Measurements from ENCODE around the gene FXYD4. TPM values are rescaled to one million over a fixed set of nuclear protein-coding genes. Genes with fewer than 3 reads are reported as not detected.

The FXYD4 gene
- total RNA-seq, 2 experiments from 2014 or later: not detected

GRCh38 chr10:43360086-43360485 lies 11.3 kb upstream of the FXYD4 start:
- Mint-ChIP-seq H3K27ac (peak overlapping the region; percentile 45), H3K4me1 (peaks cover 34% of the 10 kb centered on the region), H3K27me3 (no peaks in the 10 kb centered on the region), H3K9me3 (ENCODE audit: low read depth) (no peaks in the 10 kb centered on the region), H3K4me3 (peak overlapping the region; percentile 95), H3K36me3 (ENCODE audit: low read depth) (peaks cover 3% of the 10 kb centered on the region)
- POLR2A ChIA-PET: no interaction called here
- CTCF ChIA-PET: interaction anchor here (0.6 to 2.4 kb wide), 8 partner anchors 9 to 105 kb away, joined by 3 to 7 read pairs (median 3); no protein-coding TSS in a partner anchor
- ATAC-seq (no peak), DNase-seq (no peak)
- intact Hi-C loops (cut with DNase I, micrococcal nuclease): loop anchor here (5.0 kb wide), 2 partner anchors 37 to 723 kb away; partner anchors contain the start of gene ZNF33B (in 1 of the 2)

- Mint-ChIP-seq H3K27me3 (no peaks in the 10 kb centered on the region), H3K36me3 (ENCODE audit: low read depth) (peaks cover 3% of the 10 kb centered on the region), H3K4me1 (peaks cover 22% of the 10 kb centered on the region), H3K9me3 (ENCODE audit: low read depth) (no peaks in the 10 kb centered on the region), H3K27ac (peak overlapping the region; percentile 98), H3K4me3 (peak overlapping the region; percentile 95)
- ChIA-PET POLR2A (interaction anchor here (0.7 to 1.1 kb wide), 2 partner anchors 44 to 95 kb away, joined by 3 read pairs; partner anchors contain the start of gene RASGEF1A), CTCF (interaction anchor here (0.6 to 2.4 kb wide), 6 partner anchors 11 to 214 kb away, joined by 3 to 7 read pairs (median 4); no protein-coding TSS in a partner anchor)
- intact Hi-C loops (cut with DNase I, micrococcal nuclease): loop anchor here (1.0 to 5.0 kb wide), 10 partner anchors 36 to 809 kb away; partner anchors contain the start of genes BMS1 (in 1 of the 2), CSGALNACT2 (in 1 of the 2), HNRNPF (in 1 of the 2) and ZNF33B (in 1 of the 2)
- DNase-seq (peak; percentile 46), ATAC-seq (peak; percentile 24)
Observed at GRCh38 chr10:43361547-43362190, 9.8 kb upstream of the FXYD4 start.

- ChIA-PET CTCF (interaction anchor here (0.6 to 2.4 kb wide), 7 partner anchors 11 to 223 kb away, joined by 3 to 7 read pairs (median 3); no protein-coding TSS in a partner anchor), POLR2A (interaction anchor here (0.7 kb wide), 1 partner anchor 43 kb away, joined by 3 read pairs; no protein-coding TSS in a partner anchor)
- H3K4me1 Mint-ChIP-seq: peaks cover 22% of the 10 kb centered on the region
- H3K9me3 Mint-ChIP-seq (ENCODE audit: low read depth): no peaks in the 10 kb centered on the region
- ATAC-seq (peak; percentile 96), DNase-seq (peak; percentile 99)
- H3K27ac Mint-ChIP-seq: peak overlapping the region; percentile 98
- intact Hi-C loops (cut with DNase I, micrococcal nuclease): loop anchor here (1.0 to 5.0 kb wide), 9 partner anchors 35 to 810 kb away; partner anchors contain the start of genes BMS1 (in 1 of the 2), CSGALNACT2 (in 1 of the 2), HNRNPF (in 1 of the 2) and ZNF33B (in 1 of the 2)
- peak overlapping the region; percentile 95 for H3K4me3 Mint-ChIP-seq
- H3K27me3 Mint-ChIP-seq: no peaks in the 10 kb centered on the region
- peaks cover 3% of the 10 kb centered on the region for H3K36me3 Mint-ChIP-seq (ENCODE audit: low read depth)
Observed at GRCh38 chr10:43362191-43362839, 9.1 kb upstream of the FXYD4 start.

- H3K27me3 Mint-ChIP-seq: no peaks in the 10 kb centered on the region
- no peaks in the 10 kb centered on the region for H3K9me3 Mint-ChIP-seq (ENCODE audit: low read depth)
- POLR2A ChIA-PET: no interaction called here
- no peak for DNase-seq
- intact Hi-C loops (cut with DNase I, micrococcal nuclease): no loop called here
- H3K4me1 Mint-ChIP-seq: peaks cover 20% of the 10 kb centered on the region
- ATAC-seq: no peak
- CTCF ChIA-PET: interaction anchor here (0.6 kb wide), 1 partner anchor 241 kb away, joined by 4 read pairs; no protein-coding TSS in a partner anchor
- H3K36me3 Mint-ChIP-seq (ENCODE audit: low read depth): peaks cover 3% of the 10 kb centered on the region
- no peak overlapping the region for H3K4me3 Mint-ChIP-seq
- H3K27ac Mint-ChIP-seq: no peak overlapping the region
Observed at GRCh38 chr10:43365001-43365400, 6.4 kb upstream of the FXYD4 start.

- no peak overlapping the region for H3K4me3 Mint-ChIP-seq
- no peaks in the 10 kb centered on the region for H3K36me3 Mint-ChIP-seq (ENCODE audit: low read depth)
- H3K4me1 Mint-ChIP-seq: no peaks in the 10 kb centered on the region
- POLR2A ChIA-PET: no interaction called here
- no peak for ATAC-seq
- no peaks in the 10 kb centered on the region for H3K27me3 Mint-ChIP-seq
- DNase-seq: no peak
- H3K27ac Mint-ChIP-seq: no peak overlapping the region
- CTCF ChIA-PET: interaction anchor here (0.7 kb wide), 1 partner anchor 10 kb away, joined by 3 read pairs; no protein-coding TSS in a partner anchor
- no peaks in the 10 kb centered on the region for H3K9me3 Mint-ChIP-seq (ENCODE audit: low read depth)
- intact Hi-C loops (cut with DNase I, micrococcal nuclease): no loop called here
Observed at GRCh38 chr10:43369921-43370320, 1.5 kb upstream of the FXYD4 start.

GRCh38 chr10:43370671-43371215 lies 693 bp upstream of the FXYD4 start:
- H3K4me1 Mint-ChIP-seq: no peaks in the 10 kb centered on the region
- no peak overlapping the region for H3K27ac Mint-ChIP-seq
- no peaks in the 10 kb centered on the region for H3K27me3 Mint-ChIP-seq
- no peaks in the 10 kb centered on the region for H3K36me3 Mint-ChIP-seq (ENCODE audit: low read depth)
- H3K9me3 Mint-ChIP-seq (ENCODE audit: low read depth): no peaks in the 10 kb centered on the region
- intact Hi-C loops (cut with DNase I, micrococcal nuclease): no loop called here
- no peak overlapping the region for H3K4me3 Mint-ChIP-seq
- ATAC-seq (no peak), DNase-seq (no peak)
- ChIA-PET CTCF (no interaction called here), POLR2A (no interaction called here)

GRCh38 chr10:43372765-43373361 lies 1.4 kb downstream of the FXYD4 start:
- no peaks in the 10 kb centered on the region for H3K36me3 Mint-ChIP-seq (ENCODE audit: low read depth)
- intact Hi-C loops (cut with DNase I, micrococcal nuclease): no loop called here
- H3K4me3 Mint-ChIP-seq: no peak overlapping the region
- H3K27ac Mint-ChIP-seq: no peak overlapping the region
- no peak for ATAC-seq
- CTCF ChIA-PET: interaction anchor here (1.1 kb wide), 1 partner anchor 12 kb away, joined by 3 read pairs; no protein-coding TSS in a partner anchor
- H3K4me1 Mint-ChIP-seq: no peaks in the 10 kb centered on the region
- POLR2A ChIA-PET: no interaction called here
- no peaks in the 10 kb centered on the region for H3K9me3 Mint-ChIP-seq (ENCODE audit: low read depth)
- no peak for DNase-seq
- no peaks in the 10 kb centered on the region for H3K27me3 Mint-ChIP-seq

- CTCF ChIA-PET: interaction anchor here (1.1 kb wide), 1 partner anchor 13 kb away, joined by 3 read pairs; no protein-coding TSS in a partner anchor
Observed at GRCh38 chr10:43373461-43373860, 2.0 kb downstream of the FXYD4 start.

GRCh38 chr10:43374194-43374593 lies 2.8 kb downstream of the FXYD4 start:
- Mint-ChIP-seq H3K36me3 (ENCODE audit: low read depth) (no peaks in the 10 kb centered on the region), H3K27me3 (no peaks in the 10 kb centered on the region), H3K4me3 (no peak overlapping the region), H3K9me3 (ENCODE audit: low read depth) (no peaks in the 10 kb centered on the region), H3K4me1 (no peaks in the 10 kb centered on the region), H3K27ac (no peak overlapping the region)
- ChIA-PET POLR2A (no interaction called here), CTCF (interaction anchor here (1.1 kb wide), 1 partner anchor 14 kb away, joined by 3 read pairs; no protein-coding TSS in a partner anchor)
- intact Hi-C loops (cut with DNase I, micrococcal nuclease): no loop called here
- no peak for ATAC-seq
- no peak for DNase-seq

More at GRCh38 chr10:43373461-43373860, 2.0 kb downstream of the FXYD4 start:
- DNase-seq (no peak), ATAC-seq (no peak)
- no peaks in the 10 kb centered on the region for H3K4me1 Mint-ChIP-seq
- no peak overlapping the region for H3K27ac Mint-ChIP-seq
- H3K9me3 Mint-ChIP-seq (ENCODE audit: low read depth): no peaks in the 10 kb centered on the region
- POLR2A ChIA-PET: no interaction called here
- H3K36me3 Mint-ChIP-seq (ENCODE audit: low read depth): no peaks in the 10 kb centered on the region
- intact Hi-C loops (cut with DNase I, micrococcal nuclease): no loop called here
- H3K4me3 Mint-ChIP-seq: no peak overlapping the region
- H3K27me3 Mint-ChIP-seq: no peaks in the 10 kb centered on the region

- Mint-ChIP-seq H3K36me3 (ENCODE audit: low read depth) (no peaks in the 10 kb centered on the region), H3K4me3 (no peak overlapping the region), H3K4me1 (no peaks in the 10 kb centered on the region), H3K27ac (no peak overlapping the region), H3K27me3 (no peaks in the 10 kb centered on the region), H3K9me3 (ENCODE audit: low read depth) (no peaks in the 10 kb centered on the region)
- ChIA-PET POLR2A (no interaction called here), CTCF (no interaction called here)
- ATAC-seq (no peak), DNase-seq (no peak)
- intact Hi-C loops (cut with DNase I, micrococcal nuclease): no loop called here
Observed at GRCh38 chr10:43375401-43376020, 4.1 kb downstream of the FXYD4 start.
